Mesenchymal stem cell (in vitro differentiated cells and primary cell): ENCODE data around the gene PRDM12.

Experiments
- DNase-seq: peaks from one replicate; pipeline ENCODE4 v3.0.0-alpha.2; 2013
- H2AFZ ChIP-seq: one replicate; pipeline ENCODE4 v1.6.1; 2013; ENCODE audit warnings: low read depth, mild to moderate bottlenecking, control low read depth, inconsistent platforms, low read length, moderate library complexity
- H2AK5ac ChIP-seq: 2 replicates; pipeline ENCODE4 v1.6.1; 2013; ENCODE audit warnings: low read length, moderate library complexity, mild to moderate bottlenecking, inconsistent platforms; ENCODE audit not compliant: severe bottlenecking
- H2BK120ac ChIP-seq: one replicate; pipeline ENCODE4 v1.6.1; 2013; ENCODE audit warnings: low read depth, mild to moderate bottlenecking, inconsistent platforms, low read length, moderate library complexity
- H2BK12ac ChIP-seq, 2 experiments: one replicate each; pipeline ENCODE4 v1.6.1; 2013; ENCODE audit warnings: inconsistent platforms in 2 of 2, low read length in 2 of 2, mild to moderate bottlenecking in 2 of 2, moderate library complexity in 2 of 2, control low read depth in 1 of 2
- H2BK15ac ChIP-seq: one replicate; pipeline ENCODE4 v1.6.1; 2013; ENCODE audit warnings: mild to moderate bottlenecking, low read depth, inconsistent platforms; ENCODE audit not compliant: poor library complexity, severe bottlenecking
- H2BK5ac ChIP-seq: 2 replicates; pipeline ENCODE4 v1.6.1; 2013; ENCODE audit warnings: low read depth, mild to moderate bottlenecking, low read length, control low read depth, inconsistent platforms; ENCODE audit not compliant: poor library complexity, severe bottlenecking
- H3K14ac ChIP-seq, 2 experiments: one replicate each; pipeline ENCODE4 v1.6.1; 2013; ENCODE audit warnings: inconsistent platforms in 2 of 2, low read length in 2 of 2, control low read depth in 1 of 2, mild to moderate bottlenecking in 1 of 2, moderate library complexity in 1 of 2
- H3K18ac ChIP-seq, 2 experiments: one replicate each; pipeline ENCODE4 v1.6.1; 2013; ENCODE audit warnings: inconsistent platforms in 2 of 2, low read length in 2 of 2, control low read depth in 1 of 2, low read depth in 1 of 2, mild to moderate bottlenecking in 1 of 2
- H3K23ac ChIP-seq, 2 experiments: one replicate each; pipeline ENCODE4 v1.6.1; 2013; ENCODE audit warnings: inconsistent platforms in 2 of 2, low read length in 2 of 2, mild to moderate bottlenecking in 2 of 2, moderate library complexity in 2 of 2, control low read depth in 1 of 2
- H3K27ac ChIP-seq: 2 replicates; pipeline ENCODE4 v1.5.1; 2013; ENCODE audit warnings: mild to moderate bottlenecking, moderate library complexity, low read length, control low read depth, inconsistent platforms; ENCODE audit not compliant: poor library complexity, severe bottlenecking
- H3K27me3 ChIP-seq, 2 experiments: 2 replicates each; pipeline versions ENCODE4 v1.6.1 to v1.7.0; 2013; ENCODE audit warnings: low read length in 2 of 2, mild to moderate bottlenecking in 2 of 2, moderate library complexity in 2 of 2, control low read depth in 1 of 2, inconsistent platforms in 1 of 2; ENCODE audit not compliant: control insufficient read depth in 1 of 2, insufficient read depth in 1 of 2
- H3K36me3 ChIP-seq, 2 experiments: 2 replicates each; pipeline versions ENCODE4 v1.6.1 to v1.7.0; 2013; ENCODE audit warnings: low read length in 2 of 2, control low read depth in 1 of 2, inconsistent platforms in 1 of 2, low read depth in 1 of 2, mild to moderate bottlenecking in 1 of 2; ENCODE audit not compliant: insufficient read depth in 2 of 2, control insufficient read depth in 1 of 2
- H3K4ac ChIP-seq, 2 experiments: one replicate each; pipeline ENCODE4 v1.6.1; 2013; ENCODE audit warnings: inconsistent platforms in 2 of 2, low read length in 2 of 2, mild to moderate bottlenecking in 2 of 2, moderate library complexity in 2 of 2, control low read depth in 1 of 2, low read depth in 1 of 2
- H3K4me1 ChIP-seq: 2 replicates; pipeline ENCODE4 v1.6.1; 2013; ENCODE audit warnings: low read depth, low read length, control low read depth; ENCODE audit not compliant: control insufficient read depth, insufficient read depth
- H3K4me2 ChIP-seq: 2 replicates; pipeline ENCODE4 v1.6.1; 2013; ENCODE audit warnings: low read length, mild to moderate bottlenecking, inconsistent platforms; ENCODE audit not compliant: poor library complexity, severe bottlenecking
- H3K4me3 ChIP-seq, 2 experiments: 2 replicates each; pipeline versions ENCODE4 v1.5.1 to v1.7.0; 2013; ENCODE audit warnings: low read length in 2 of 2, mild to moderate bottlenecking in 2 of 2, control low read depth in 1 of 2, low read depth in 1 of 2; ENCODE audit not compliant: insufficient read depth in 1 of 2
- H3K79me1 ChIP-seq: replicated peaks from 2 replicates; pipeline ENCODE4 v1.6.1; 2013; ENCODE audit warnings: mild to moderate bottlenecking, control low read depth, low read length, inconsistent platforms; ENCODE audit not compliant: poor library complexity, severe bottlenecking
- H3K9ac ChIP-seq: 2 replicates; pipeline ENCODE4 v1.7.0; 2013; ENCODE audit warnings: mild to moderate bottlenecking, low read length, moderate library complexity
- H3K9me3 ChIP-seq: 2 replicates; pipeline ENCODE4 v1.7.0; 2013; ENCODE audit warnings: mild to moderate bottlenecking, low read length; ENCODE audit not compliant: control insufficient read depth
- H4K8ac ChIP-seq: one replicate; pipeline ENCODE4 v1.6.1; 2013; ENCODE audit warnings: inconsistent platforms, mild to moderate bottlenecking, low read length, moderate library complexity
- H4K91ac ChIP-seq: one replicate; pipeline ENCODE4 v1.6.1; 2013; ENCODE audit warnings: mild to moderate bottlenecking, low read length, inconsistent platforms
- WGBS: methylation state at CpG from one replicate; pipeline ENCODE4 v1.1.7; 2013; ENCODE audit warnings: mixed read lengths; 5-methylcytosine and 5-hydroxymethylcytosine counted together

PRDM12 gene

DNA sequence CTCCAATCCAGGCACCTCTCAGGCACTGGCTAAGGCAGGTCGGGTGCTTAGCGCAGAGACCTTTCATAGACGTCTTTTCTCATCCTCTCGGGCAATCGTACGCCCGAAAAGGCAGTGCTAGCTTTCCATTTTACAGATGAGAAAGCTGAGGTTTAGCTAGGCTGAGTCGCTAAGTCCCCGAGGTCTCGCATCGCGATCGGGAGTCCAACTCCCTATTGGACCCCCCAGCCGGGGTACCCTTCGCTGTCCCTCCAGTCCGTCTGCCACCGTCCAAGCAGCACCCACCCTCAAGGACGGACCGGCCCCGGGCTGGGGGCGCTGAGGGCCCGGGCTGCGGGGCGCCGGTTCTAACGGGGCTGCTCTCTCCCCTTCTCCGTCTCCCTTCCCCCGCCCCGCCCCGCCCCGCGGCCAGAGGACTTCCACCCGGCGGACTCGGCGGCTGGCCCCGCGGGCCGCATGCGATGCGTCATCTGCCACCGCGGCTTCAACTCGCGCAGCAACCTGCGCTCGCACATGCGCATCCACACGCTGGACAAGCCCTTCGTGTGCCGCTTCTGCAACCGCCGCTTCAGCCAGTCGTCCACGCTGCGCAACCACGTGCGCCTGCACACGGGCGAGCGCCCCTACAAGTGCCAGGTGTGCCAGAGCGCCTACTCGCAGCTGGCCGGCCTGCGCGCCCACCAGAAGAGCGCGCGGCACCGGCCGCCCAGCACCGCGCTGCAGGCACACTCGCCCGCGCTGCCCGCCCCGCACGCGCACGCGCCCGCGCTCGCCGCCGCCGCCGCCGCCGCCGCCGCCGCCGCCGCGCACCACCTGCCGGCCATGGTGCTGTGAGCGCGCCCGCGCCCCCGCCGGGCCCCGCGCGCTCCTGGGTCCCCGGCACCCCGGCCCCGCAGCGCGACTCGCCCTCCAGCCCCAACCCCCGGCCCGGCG, 16.7 kb downstream of the PRDM12 start:
- 6% methylated on average over 80 of the region's 116 CpGs for WGBS
- H3K23ac ChIP-seq, result no peak overlapping the region
- H4K8ac ChIP-seq, result peak overlapping the region; percentile 53
- no peaks in the 10 kb centered on the region for H3K79me1 ChIP-seq
- H3K36me3 ChIP-seq, result no peaks in the 10 kb centered on the region
- H2BK120ac ChIP-seq, result no peak overlapping the region
- H3K9ac ChIP-seq, result peak overlapping the region; percentile 58
- peak overlapping the region; percentile 98 for H3K4me2 ChIP-seq
- no peak overlapping the region for H3K27ac ChIP-seq
- no peak overlapping the region for H2BK12ac ChIP-seq
- H3K27me3 ChIP-seq, result peaks cover 20 to 36% of the 10 kb centered on the region in 2 experiments
- peak overlapping the region in 1 of 2 experiments; percentile 7 for H3K4ac ChIP-seq
- no peak overlapping the region for H2AK5ac ChIP-seq
- H2AFZ ChIP-seq, result peak overlapping the region; percentile 88
- DNase-seq, result peak; percentile 91
- H3K9me3 ChIP-seq, result peaks cover 5% of the 10 kb centered on the region
- peak overlapping the region; percentile 67 to 71 for H3K4me3 ChIP-seq
- H3K4me1 ChIP-seq, result peaks cover 13% of the 10 kb centered on the region
- H2BK5ac ChIP-seq, result peak overlapping the region; percentile 61
- peak overlapping the region in 1 of 2 experiments; percentile 56 for H3K18ac ChIP-seq
- no peak overlapping the region for H2BK15ac ChIP-seq
- H4K91ac ChIP-seq, result no peak overlapping the region
- H3K14ac ChIP-seq, result no peak overlapping the region

DNA sequence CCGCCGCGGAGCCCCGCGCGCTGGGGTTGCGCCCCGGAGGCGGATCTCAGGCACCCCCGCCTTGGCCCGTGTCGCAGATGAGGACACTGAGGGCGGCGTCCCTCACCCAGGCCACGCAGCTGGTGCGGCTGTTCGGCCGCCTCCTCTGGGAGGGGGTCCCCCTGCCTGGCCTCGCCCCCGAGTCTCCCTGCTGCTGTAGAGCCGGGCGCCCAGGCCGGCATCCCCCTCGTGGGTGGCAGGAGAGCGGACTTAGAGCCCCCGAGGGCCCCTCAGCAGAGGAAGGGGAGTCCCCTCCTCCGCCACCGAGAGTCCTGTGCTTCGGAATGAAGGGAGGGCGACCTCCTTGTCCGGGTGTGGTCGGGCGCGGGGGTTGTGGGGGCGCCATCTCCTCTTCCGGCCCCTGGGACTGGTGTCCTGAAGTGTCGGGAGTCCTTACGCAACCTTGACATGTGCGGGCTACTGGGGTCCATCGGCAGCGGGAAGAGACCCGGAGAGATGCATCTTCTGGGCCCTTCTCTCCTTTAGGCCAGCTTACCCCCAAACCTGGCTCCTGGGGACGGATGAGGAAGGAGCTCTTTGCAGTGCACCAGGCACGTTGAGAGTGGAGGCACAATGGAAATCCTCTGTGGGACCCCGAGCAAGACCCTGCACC, 17.5 kb downstream of the PRDM12 start:
- Histone ChIP-seq H3K18ac (peak overlapping the region in 1 of 2 experiments; percentile 26), H2BK12ac (no peak overlapping the region), H3K27me3 (peaks cover 20 to 36% of the 10 kb centered on the region in 2 experiments), H3K9me3 (peaks cover 5% of the 10 kb centered on the region), H3K4me2 (peak overlapping the region; percentile 98), H4K8ac (peak overlapping the region; percentile 21), H2AK5ac (no peak overlapping the region), H3K23ac (peak overlapping the region in 1 of 2 experiments; percentile 45), H3K14ac (no peak overlapping the region), H3K36me3 (no peaks in the 10 kb centered on the region), H3K9ac (no peak overlapping the region), H2BK15ac (peak overlapping the region; percentile 55), H3K79me1 (no peaks in the 10 kb centered on the region), H3K4me1 (peaks cover 13% of the 10 kb centered on the region), H3K27ac (no peak overlapping the region), H4K91ac (no peak overlapping the region), H2BK5ac (no peak overlapping the region), H2BK120ac (no peak overlapping the region), H2AFZ (peak overlapping the region; percentile 86), H3K4ac (no peak overlapping the region), H3K4me3 (peak overlapping the region; percentile 67 to 71)
- DNase-seq, result no peak
- under 1% methylated on average over 43 of the region's 45 CpGs for WGBS

DNA sequence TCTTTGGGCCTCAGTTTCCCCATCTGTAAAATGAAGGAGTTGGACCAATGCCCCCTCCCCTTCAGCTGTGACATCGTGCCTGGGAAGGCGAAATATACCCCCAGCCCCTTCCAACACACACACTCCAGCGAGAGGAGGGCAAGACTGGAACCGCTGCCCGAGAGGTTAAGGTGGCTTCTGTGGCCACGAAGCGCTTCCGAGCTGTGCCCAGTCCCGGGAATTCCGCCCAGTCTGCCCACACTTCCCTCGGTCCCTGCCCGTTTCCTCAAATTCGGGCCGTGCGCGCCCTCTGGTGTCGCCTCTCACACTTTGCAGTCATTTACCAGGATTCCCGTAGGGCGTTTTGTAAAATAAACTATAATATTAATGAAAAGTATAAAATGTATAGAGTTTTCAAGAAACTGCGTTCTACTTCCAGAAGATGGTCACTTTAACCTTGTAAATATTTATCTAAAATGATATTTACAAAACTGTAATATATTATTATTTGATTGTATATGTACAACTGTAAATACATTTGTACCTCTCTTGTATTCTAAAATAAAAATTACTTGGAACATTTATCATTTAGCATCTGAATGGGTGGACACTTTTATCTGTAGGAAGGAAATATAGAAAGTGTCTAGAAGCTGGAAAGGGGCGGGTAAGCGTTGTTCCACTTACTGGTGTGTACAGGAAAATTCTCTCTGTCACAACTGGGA, 18.2 kb downstream of the PRDM12 start:
- H4K8ac ChIP-seq, result peak overlapping the region; percentile 51
- H3K18ac ChIP-seq, result no peak overlapping the region
- H3K79me1 ChIP-seq, result no peaks in the 10 kb centered on the region
- H2BK15ac ChIP-seq, result no peak overlapping the region
- H3K4me3 ChIP-seq, result peak overlapping the region; percentile 67 to 71
- H2BK5ac ChIP-seq, result no peak overlapping the region
- H4K91ac ChIP-seq, result no peak overlapping the region
- H3K27me3 ChIP-seq, result peaks cover 16 to 29% of the 10 kb centered on the region in 2 experiments
- H3K4me1 ChIP-seq, result peaks cover 13% of the 10 kb centered on the region
- WGBS, result 2% methylated on average over 14 of the region's 22 CpGs
- H3K4ac ChIP-seq, result no peak overlapping the region
- H3K23ac ChIP-seq, result no peak overlapping the region
- H3K9ac ChIP-seq, result no peak overlapping the region
- peak; percentile 78 for DNase-seq
- H2BK120ac ChIP-seq, result no peak overlapping the region
- H3K27ac ChIP-seq, result no peak overlapping the region
- H2AK5ac ChIP-seq, result no peak overlapping the region
- H3K9me3 ChIP-seq, result peaks cover 5% of the 10 kb centered on the region
- no peak overlapping the region for H2BK12ac ChIP-seq
- no peak overlapping the region for H3K14ac ChIP-seq
- no peaks in the 10 kb centered on the region for H3K36me3 ChIP-seq
- H2AFZ ChIP-seq, result no peak overlapping the region
- H3K4me2 ChIP-seq, result peak overlapping the region; percentile 98
